ENCODE measurements around the gene KCNN3. TPM values are rescaled to one million over a fixed set of nuclear protein-coding genes. Genes with fewer than 3 reads are reported as not detected.

KCNN3 gene
- total RNA-seq, 4 donors from 2014 or later: 0.30 to 0.72 (median 0.37) TPM

- Histone ChIP-seq H3K27ac (no peak overlapping the region), H3K36me3 (no peaks in the 10 kb centered on the region), H3K27me3 (peaks cover 8% of the 10 kb centered on the region), H3K4me1 (peaks cover 15% of the 10 kb centered on the region), H3K4me3 (no peak overlapping the region), H3K9me3 (no peaks in the 10 kb centered on the region)
- WGBS: 74% methylated on average over 12 of the region's 12 CpGs
- DNase-seq (ENCODE audit: low spot score in 2 of 2): no peak
- TF ChIP-seq POLR2A (IDR thresholded peaks at IDR 0.05) (no peak), POLR2AphosphoS5 (IDR thresholded peaks at IDR 0.05) (no peak), EP300 (IDR thresholded peaks at IDR 0.05) (no peak)
- TF ChIP-seq, protein P1, sequence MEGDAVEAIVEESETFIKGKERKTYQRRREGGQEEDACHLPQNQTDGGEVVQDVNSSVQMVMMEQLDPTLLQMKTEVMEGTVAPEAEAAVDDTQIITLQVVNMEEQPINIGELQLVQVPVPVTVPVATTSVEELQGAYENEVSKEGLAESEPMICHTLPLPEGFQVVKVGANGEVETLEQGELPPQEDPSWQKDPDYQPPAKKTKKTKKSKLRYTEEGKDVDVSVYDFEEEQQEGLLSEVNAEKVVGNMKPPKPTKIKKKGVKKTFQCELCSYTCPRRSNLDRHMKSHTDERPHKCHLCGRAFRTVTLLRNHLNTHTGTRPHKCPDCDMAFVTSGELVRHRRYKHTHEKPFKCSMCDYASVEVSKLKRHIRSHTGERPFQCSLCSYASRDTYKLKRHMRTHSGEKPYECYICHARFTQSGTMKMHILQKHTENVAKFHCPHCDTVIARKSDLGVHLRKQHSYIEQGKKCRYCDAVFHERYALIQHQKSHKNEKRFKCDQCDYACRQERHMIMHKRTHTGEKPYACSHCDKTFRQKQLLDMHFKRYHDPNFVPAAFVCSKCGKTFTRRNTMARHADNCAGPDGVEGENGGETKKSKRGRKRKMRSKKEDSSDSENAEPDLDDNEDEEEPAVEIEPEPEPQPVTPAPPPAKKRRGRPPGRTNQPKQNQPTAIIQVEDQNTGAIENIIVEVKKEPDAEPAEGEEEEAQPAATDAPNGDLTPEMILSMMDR (IDR thresholded peaks at IDR 0.05): no peak
These were observed 124.2 kb downstream of the KCNN3 start for GRCh38 chr1:154745750-154746425.

GRCh38 chr1:154745286-154745731, 124.8 kb downstream of the KCNN3 start:
- no peaks in the 10 kb centered on the region for H3K36me3 ChIP-seq
- no peak for TF ChIP-seq POLR2AphosphoS5 (IDR thresholded peaks at IDR 0.05)
- TF ChIP-seq POLR2A (IDR thresholded peaks at IDR 0.05): no peak
- no peak for TF ChIP-seq EP300 (IDR thresholded peaks at IDR 0.05)
- TF ChIP-seq, protein P1 (IDR thresholded peaks at IDR 0.05): no peak
- H3K9me3 ChIP-seq: no peaks in the 10 kb centered on the region
- H3K27me3 ChIP-seq: peaks cover 8% of the 10 kb centered on the region
- 70% methylated on average over 5 of the region's 5 CpGs for WGBS
- no peak overlapping the region for H3K27ac ChIP-seq
- DNase-seq (ENCODE audit: low spot score in 2 of 2): no peak
- no peak overlapping the region for H3K4me3 ChIP-seq
- H3K4me1 ChIP-seq: peaks cover 15% of the 10 kb centered on the region

DNA sequence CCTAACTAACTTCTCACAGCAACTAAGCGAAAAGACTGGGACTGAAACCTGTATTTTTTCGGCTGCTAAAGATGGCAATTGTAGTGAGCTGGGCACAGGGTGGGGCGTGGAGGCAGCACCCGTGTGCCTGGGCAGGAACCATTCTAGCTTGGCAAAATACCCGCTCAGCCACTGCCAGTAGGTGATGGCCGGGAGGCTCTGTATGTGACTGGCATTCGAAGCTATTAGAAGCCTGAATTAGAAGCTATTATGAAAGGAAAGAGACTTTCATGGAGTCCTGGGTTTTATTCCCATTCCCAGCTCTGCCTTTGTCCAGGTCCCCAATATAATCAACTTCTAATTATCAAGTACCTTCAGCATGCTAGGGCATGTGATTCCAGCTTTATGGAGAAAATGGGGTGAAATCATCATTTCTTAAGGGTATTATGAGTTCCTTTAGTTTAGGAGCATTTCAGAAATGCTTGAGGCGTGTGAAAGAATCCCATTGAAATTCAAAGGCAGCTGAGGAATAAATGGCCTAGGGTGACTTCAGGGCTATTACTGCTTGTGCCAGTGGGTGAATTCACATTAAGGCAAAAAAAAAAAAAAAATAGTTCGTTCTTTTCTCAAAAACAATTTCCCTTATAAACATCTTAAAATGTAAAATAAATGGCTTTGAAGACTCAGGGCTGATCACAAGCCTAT, 125.6 kb downstream of the KCNN3 start:
- Histone ChIP-seq H3K4me1 (peaks cover 15% of the 10 kb centered on the region), H3K36me3 (no peaks in the 10 kb centered on the region), H3K9me3 (no peaks in the 10 kb centered on the region), H3K4me3 (no peak overlapping the region), H3K27me3 (peaks cover 8% of the 10 kb centered on the region), H3K27ac (no peak overlapping the region)
- 61% methylated on average over 9 of the region's 9 CpGs for WGBS
- TF ChIP-seq POLR2AphosphoS5 (IDR thresholded peaks at IDR 0.05): no peak
- no peak for TF ChIP-seq EP300 (IDR thresholded peaks at IDR 0.05)
- DNase-seq (ENCODE audit: low spot score in 2 of 2): no peak

DNA sequence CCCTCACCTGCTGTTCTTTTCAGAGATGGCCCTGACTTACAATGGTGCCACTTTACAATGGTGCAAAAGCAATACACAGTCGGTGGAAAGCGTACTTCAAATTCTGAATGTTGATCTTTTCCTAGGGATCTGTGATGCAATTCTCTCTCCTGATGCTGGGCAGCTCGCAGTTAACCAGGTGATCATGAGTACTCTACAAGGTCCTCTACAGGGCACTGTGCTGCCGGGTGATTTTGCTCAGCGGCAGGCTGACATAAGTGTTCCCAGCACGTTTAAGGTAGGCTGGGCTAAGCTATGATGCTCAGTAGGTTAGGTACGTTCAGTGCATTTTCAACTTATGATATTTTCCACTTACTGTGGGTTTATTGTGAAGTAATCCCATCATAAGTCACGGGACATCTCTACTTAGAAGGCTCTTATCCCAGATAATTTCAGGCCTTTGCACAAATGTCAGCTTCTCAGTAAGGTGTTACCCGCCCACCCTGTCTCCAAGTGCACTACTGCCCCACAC, 126.5 kb downstream of the KCNN3 start:
- TF ChIP-seq POLR2A (IDR thresholded peaks at IDR 0.05) (no peak), EP300 (IDR thresholded peaks at IDR 0.05) (no peak), POLR2AphosphoS5 (IDR thresholded peaks at IDR 0.05) (no peak)
- TF ChIP-seq, protein P1 (IDR thresholded peaks at IDR 0.05): no peak
- peaks cover 12% of the 10 kb centered on the region for H3K4me1 ChIP-seq
- no peak for DNase-seq (ENCODE audit: low spot score in 2 of 2)
- no peak overlapping the region for H3K4me3 ChIP-seq
- no peaks in the 10 kb centered on the region for H3K9me3 ChIP-seq
- peaks cover 8% of the 10 kb centered on the region for H3K27me3 ChIP-seq
- no peaks in the 10 kb centered on the region for H3K36me3 ChIP-seq
- no peak overlapping the region for H3K27ac ChIP-seq
- 83% methylated on average over 7 of the region's 9 CpGs for WGBS

GRCh38 chr1:154742606-154743005, 127.5 kb downstream of the KCNN3 start:
- WGBS: 88% methylated on average over 9 of the region's 11 CpGs
- Histone ChIP-seq H3K36me3 (no peaks in the 10 kb centered on the region), H3K4me3 (no peak overlapping the region), H3K27ac (no peak overlapping the region), H3K9me3 (no peaks in the 10 kb centered on the region), H3K4me1 (peaks cover 3% of the 10 kb centered on the region), H3K27me3 (peaks cover 8% of the 10 kb centered on the region)
- no peak for DNase-seq (ENCODE audit: low spot score in 2 of 2)
- TF ChIP-seq POLR2A (IDR thresholded peaks at IDR 0.05) (no peak), EP300 (IDR thresholded peaks at IDR 0.05) (no peak), POLR2AphosphoS5 (IDR thresholded peaks at IDR 0.05) (no peak)
- TF ChIP-seq, protein P1 (IDR thresholded peaks at IDR 0.05): no peak
